Stimulated activated CD8-positive, alpha-beta memory T cell treated with anti-CD3 and anti-CD28 coated beads, Interleukin-4, amount 100 ng/mL, for 1 hour (primary cell): Measurements from ENCODE around the gene STRAP.
"Not testable (repeated sequence)": the region's sequence is repeated elsewhere in the genome, so short reads cannot be mapped to it uniquely, and the experiment has no call there.

ENCODE experiments used
- DNase-seq, 2 donors: peaks; one replicate each; pipeline ENCODE4 v3.0.0-alpha.2; 2020; ENCODE audit warnings: low read depth in 2 of 2, low spot score in 1 of 2

Gene STRAP

DNA sequence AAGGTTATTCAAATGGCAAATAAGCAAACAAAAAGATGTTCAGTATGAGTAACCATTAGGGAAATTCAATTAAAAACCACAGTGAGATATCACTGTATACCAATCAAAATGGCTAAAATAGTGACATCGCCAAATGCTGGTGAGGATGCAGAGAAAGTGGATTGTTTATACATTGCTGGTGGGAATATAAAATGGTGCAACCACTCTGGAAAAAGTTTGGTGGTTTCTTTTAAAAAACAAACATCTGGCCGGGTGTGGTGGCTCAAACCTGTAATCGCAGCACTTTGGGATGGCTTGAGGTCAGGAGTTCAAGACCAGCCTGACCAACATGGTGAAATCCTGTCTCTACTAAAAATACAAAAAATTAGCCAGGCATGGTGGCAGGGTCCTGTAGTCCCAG lies 14.0 kb upstream of the STRAP start:
- no peak for DNase-seq

DNA sequence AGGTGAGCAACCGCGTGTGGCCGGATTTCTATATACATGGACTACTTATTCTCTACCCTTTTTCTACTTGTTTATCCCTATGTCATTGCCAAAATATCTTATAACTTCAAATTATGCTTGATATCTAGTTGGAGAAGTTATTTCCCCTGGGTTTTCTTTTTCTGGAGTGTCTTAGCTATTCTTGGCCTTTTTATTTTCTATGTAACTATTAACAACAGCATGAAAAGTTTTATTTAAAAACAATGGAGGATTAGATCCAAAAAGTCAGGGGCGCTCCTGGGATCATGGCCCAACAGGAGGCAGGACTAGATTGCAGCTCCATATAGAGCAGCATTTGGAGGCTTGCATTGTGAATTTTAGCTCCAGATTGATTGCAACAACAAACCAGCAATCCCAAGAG lies 8.6 kb upstream of the STRAP start:
- DNase-seq: no peak

DNA sequence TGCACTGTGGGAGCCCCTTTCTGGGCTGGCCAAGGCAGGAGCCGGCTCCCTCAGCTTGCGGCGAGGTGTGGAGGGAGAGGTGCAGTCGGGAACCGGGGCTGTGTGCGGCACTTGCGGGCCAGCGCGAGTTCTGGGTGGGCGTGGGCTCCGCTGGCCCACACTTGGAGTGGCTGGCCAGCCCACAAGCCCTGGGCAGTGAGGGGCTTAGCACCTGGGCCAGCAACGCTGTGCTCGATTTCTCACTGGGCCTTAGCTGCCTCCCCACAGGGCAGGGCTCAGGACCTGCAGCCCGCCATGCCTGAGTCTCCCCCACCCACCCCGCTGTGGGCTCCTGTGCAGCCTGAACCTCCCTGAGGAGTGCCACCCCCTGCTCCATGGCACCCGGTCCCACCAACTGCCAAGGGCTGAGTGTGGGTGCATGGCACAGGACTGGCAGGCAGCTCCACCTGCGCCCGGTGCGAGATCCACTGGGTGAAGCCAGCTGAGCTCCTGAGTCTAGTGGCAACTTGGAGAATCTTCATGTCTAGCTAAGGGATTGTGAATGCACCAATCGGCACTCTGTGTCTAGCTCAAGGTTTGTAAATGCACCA lies 7.5 kb upstream of the STRAP start:
- not testable (repeated sequence) for DNase-seq

DNA sequence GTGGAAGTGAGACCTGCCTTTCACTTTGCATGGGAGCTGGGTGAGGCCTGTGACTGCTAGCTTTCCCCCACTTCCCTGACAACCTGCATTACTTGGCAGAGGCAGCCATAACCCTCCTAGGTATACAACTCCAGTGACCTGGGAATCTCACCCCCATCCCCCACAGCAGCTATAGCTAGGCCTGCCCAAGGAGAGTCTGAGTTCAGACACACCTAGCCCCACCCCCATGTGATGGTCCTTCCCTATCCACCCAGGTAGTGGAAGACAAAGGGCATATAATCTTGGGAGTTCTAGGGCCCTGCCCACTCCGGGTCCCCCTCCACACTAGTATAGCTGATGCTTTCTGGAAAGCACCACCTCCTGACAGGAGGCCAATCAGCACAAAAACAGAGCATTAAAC lies 6.3 kb upstream of the STRAP start:
- DNase-seq: no peak

DNA sequence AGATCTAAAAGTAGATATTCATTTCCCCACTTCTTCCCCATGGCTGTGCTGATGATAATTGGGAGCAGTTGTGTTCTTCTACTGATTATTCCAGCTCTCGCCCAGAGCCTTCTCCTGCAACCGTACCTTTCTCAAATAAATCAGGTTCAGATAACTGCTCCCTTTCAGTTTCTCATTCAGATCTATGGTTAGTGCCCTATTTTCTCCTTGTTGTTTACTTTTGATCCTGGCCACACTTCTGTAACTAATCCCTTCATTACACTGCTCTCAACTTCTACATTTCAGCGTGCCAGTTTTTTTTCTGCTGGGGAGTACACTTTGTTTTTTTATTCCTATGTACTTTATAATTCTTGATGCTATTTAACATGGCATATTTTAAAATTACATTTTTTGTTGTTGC lies 2.8 kb upstream of the STRAP start:
- no peak for DNase-seq

DNA sequence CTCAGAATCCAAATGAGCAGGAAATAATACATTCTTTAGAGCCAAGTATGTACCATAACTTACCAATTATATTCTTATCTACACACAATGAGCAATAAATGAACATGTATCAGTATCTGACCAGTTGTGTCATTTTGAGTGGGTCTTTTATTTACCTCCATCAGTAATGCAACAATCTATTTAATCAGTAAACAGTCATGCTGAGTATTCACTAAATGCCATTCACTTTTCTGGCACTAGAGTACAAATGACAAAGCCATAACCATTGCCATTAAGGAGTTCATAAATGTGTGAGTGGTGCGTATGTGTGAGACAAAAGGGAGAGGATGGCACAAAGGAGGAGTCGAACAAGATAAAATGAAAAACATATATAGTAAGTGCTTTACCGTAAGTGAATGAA lies 1.5 kb upstream of the STRAP start:
- no peak for DNase-seq

DNA sequence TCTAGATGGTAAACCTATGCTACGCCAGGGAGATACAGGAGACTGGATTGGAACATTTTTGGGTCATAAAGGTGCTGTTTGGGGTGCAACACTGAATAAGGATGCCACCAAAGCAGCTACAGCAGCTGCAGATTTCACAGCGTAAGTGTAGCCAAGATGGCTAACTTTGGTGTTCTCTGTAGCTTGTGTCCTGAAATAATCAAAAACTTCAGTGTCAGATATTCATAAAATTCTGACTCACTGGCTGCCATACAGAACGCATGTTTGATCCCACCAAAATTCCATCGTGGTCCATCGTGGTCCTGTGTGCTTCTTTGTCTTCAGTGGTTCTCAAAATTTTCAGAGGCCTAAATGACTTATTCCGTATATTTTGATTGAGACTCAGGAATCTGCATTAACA lies 1.3 kb downstream of the STRAP start:
- no peak for DNase-seq

DNA sequence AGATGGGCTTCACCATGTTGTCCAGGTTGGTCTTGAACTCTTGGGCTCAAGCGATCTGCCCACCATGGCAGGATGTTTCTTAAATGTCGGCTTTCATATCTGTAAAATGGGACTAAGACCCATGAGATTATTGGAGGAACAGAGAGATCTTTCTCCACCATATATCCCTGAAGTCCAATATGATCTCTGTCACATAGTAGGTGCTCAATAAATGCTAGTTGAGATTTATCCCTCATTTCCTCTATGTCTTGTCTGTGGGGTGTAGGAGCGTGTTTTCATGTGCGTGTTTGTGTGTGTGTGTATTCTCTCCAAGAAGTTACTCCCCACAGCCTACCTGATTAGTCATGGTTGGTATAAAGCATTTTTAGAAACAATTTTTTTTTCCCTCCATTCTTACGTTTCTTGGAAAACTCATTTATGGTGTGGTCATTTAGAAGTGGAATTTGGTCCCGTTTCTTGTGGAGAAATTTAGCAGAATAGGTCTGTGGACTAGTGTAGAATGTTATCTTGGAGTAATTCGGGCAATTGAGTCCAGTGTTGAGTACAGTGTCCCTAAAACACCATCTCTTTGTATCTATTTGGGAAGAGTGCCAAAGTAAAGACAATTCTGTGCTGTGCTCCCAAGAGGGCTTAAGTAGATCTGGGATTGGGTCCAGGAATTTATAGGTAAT lies 4.3 kb downstream of the STRAP start:
- DNase-seq: no peak

DNA sequence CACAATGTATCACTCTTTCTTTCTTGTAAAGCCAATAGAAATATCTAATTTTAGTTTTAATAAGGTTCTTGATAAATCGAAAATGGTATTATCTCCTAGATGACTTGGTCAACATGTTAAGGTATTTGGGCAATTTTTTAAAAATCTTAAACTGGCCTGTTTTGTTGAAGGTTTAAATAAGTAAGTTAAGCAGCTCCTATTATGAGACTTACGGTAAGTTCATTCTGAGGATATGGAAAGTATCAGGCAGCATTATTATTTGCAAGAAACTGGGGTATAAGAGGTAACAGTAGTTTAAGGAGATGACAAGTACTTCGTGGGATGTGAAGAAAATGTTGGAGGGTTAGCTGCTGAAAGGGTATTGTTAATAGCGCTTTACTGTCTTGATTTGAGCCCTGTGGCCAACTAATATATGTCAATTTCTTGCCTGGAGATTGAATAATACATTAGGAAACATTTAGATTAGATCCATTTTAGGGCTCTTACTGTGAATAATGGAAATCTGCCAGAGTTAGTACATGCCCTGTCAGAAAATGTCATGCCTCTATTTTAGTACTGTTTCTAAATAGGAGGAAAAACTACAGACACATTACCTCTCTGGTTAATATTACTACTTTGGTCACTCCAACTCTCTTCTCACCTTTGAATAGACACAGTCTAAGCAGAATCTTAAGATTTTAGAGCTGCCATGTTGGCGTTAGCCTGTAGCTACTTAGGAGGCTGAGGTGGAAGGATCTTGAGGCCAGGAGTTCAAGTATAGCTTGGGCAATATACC lies 5.0 kb downstream of the STRAP start:
- no peak for DNase-seq

DNA sequence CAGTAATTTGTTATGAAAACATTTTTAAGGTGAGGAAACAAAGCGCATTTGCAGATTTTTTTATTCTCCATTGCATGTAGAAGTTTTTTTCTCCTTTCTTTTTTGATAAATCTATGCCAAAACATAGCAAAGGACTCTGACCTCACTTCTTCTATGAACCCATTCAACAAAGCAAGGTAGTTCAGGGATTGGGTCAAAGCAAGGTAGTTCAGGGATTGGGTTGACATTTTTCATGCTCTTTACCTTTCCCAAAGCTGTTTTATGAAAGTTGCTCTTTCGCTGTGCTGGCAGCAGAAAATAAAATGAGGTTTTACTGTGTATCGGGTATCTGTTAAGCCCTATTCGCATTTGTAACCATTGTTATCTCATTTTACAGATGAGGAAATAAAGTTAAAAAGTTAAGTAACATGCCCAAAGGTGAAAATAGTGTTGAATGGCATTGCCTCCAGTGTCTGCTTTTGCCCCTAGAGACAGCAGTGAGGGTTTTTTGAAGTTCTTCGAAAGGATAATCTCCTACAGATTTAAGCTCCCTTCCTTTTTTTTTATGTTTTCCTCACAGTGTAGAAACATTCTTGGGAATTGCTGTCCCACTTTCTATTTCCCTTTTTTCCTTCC lies 10.6 kb downstream of the STRAP start:
- no peak for DNase-seq

DNA sequence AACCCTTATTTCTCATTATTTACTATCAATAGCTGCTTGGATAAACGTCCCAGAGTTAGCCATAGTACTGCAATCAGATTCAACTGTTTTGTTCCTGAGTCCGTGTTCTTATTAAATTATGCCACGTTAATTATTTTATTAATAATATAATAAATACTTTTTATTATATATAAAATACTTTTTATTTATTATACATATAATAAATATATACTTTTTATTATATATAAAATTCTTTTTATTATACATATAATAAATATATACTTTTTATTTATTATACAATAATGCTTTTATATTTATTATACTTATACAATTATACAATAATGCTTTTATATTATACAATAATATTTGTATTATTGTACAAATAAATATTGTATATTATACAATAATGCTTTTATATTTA lies 11.1 kb downstream of the STRAP start:
- DNase-seq: no peak

DNA sequence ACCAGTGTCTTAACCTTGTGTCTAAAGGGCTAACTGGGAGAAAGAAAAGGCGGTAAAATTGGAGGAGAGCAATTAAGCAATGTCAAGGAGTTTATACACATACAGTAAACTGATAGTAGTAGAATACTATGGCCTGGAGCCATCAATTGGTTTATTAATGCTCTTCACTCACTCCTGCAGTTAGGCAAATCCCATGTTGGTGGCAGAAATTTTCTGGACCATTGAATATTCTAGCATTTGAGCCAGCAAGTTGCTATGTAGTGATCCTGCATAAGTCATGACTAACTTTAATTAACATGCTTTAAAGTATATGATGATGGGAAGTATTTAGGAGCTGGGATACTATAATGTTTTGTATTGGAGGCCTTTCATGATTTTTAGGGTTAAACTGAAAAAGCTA lies 14.7 kb downstream of the STRAP start:
- DNase-seq: no peak

DNA sequence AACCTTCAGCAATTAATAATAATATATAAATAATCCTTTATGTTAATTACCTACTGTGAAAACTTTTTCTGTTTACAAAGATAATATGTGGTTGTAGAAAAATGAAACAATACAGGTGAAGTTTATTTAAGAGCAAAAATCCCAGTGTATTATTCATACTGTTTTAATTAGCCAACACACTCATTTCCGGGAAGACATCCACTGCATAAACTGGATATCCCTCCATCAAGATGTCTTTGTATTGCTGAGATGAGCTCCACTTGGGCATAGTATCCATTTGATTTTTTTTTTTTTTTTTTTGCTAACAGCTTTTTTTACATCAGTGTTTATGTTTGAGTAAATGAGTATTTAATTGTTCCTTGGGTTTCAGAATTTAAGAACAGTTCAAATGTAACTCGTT lies 15.2 kb downstream of the STRAP start:
- no peak for DNase-seq

DNA sequence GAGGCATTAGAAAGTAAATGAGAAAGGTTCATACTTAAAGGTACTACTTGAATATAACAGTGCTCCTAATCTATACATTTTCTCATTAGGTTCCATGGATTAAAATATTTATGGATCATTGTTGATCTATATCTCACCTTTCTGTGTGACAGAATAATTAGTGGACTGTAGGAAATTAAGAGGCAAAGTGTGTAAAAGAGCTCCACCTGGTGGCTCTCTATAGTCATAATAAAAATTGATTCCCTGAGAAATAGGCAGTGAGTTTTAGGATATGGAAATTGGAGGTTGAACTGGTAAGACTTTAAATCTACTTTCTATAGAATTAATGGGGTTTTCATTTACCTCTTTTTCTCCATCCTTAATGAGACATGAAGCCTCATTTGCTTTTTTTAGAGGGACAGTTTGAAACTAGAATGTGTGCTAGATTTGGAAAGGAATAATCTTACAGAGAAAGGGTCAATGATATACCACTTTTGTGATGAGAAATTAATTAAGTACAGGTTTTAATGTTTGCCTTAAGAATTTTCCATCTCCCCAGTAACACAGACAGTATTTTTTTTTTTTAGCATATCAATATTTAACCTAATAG lies 17.2 kb downstream of the STRAP start:
- DNase-seq: no peak

DNA sequence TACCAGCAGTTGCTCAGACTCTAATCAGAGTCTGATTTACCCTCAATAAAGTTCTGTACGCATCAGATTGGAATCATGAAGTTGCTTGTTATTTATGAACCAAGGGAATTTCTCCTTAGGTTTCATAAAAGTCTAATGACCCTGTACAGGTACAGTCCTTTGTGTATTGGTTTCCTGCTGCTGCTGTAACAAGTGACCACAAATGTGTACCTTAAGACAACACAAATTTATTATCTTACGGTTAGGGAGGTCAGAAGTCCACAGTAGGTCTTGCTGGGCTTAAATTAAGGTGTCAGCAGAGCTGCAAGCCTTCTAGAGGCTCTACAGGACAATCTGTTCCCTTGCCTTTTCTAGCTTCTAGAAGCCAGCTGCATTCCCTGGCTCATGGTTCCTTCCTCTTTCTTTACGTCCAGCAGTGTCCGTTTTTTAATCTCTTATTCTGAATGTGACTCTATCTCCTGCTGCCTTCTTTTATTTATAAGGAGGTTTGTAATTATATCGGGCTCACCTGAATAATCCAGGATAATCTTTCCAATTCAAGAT lies 22.3 kb downstream of the STRAP start:
- DNase-seq: no peak

DNA sequence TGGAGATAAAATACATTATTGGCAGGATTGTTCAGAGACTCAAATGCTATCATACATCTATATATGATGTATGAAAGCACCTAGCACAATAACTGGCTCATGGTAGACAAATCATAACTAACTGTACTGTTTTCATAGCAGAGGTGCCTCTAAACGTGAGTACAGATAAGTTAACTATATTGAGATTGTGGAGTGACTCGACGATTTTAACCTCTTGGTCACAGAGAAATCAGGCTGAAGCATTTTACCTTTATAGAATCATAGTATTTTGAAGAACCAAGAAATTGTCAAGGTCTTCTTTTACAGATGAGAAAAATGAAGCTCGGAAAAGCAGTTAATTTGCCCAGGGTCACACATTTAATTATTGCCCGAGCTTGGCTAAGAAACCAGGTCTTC lies 28.3 kb downstream of the STRAP start:
- DNase-seq: no peak

DNA sequence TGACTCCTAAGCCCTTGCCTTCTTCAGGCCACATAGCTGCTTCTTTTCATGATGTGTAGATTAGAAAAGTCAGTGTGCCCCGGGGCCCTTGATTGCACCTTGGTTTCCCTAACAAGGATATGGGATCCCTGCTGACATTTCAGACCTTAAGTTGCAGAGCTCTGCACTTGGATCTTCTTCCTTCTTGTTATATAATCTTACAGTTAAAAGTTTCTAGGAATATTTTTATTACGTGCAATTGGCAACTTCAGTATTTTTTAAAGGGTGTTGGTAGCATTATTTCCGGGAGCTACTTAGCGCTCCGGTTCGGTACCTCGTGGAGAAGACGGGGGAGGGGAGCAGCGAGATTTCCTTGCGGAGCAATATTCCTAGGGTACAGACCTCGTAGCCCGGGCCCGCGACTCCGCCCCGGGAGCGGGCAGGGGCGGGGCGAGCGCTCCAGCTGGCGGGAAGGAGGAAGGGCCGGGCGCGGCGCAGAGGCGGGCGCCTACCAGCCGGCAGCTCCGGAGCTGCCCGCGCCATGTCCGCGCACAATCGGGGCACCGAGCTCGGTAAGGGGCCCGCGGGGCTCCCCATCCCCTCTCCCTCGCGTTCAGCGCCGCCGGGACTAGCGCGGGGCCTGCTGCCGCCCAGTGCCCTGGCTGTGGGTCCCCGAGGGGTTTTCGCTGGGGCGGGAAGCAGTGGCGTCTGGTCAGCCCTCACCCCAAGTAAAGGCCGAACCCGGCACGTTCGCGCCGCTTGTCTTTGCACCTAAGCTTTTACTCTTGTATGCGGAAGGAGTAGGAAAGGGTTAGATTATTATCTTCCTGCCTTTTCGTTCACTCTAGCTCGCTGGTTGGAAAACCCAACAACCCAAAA lies 28.9 kb downstream of the STRAP start, which contains the start of gene DERA:
Gene DERA (plus strand): TSS at position 469 of the 858 bp plus-strand sequence. CDS start 52 bp downstream, at position 521.
- peak; percentile 4 to 17 for DNase-seq

DNA sequence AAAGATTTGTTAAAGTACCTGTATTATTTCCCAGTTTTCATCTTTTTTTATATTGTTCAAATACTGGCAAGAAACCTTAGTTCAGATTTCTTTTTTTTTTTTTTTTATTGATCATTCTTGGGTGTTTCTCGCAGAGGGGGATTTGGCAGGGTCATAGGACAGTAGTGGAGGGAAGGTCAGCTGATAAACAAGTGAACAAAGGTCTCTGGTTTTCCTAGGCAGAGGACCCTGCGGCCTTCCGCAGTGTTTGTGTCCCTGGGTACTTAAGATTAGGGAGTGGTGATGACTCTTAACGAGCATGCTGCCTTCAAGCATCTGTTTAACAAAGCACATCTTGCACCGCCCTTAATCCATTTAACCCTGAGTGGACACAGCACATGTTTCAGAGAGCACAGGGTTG lies 29.7 kb downstream of the STRAP start:
- DNase-seq: not testable (repeated sequence)

DNA sequence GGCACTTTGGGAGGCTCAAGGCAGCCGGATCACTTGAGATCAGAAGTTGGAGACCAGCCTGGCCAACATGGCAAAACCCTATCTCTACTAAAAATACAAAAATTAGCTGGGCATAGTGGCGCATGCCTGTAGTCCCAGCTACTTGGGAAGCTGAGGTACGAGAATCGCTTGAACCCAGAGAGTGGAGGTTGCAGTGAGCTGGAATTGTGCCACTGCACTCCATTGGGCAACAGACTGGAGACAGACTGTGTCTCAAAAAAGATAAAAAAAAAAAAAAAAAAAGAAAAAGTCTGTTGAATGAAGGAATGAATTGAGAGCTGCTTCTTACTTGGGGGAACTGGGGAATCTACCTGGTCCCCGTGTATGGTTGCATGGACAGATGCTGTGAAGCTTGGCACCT lies 31.9 kb downstream of the STRAP start:
- not testable (repeated sequence) for DNase-seq

DNA sequence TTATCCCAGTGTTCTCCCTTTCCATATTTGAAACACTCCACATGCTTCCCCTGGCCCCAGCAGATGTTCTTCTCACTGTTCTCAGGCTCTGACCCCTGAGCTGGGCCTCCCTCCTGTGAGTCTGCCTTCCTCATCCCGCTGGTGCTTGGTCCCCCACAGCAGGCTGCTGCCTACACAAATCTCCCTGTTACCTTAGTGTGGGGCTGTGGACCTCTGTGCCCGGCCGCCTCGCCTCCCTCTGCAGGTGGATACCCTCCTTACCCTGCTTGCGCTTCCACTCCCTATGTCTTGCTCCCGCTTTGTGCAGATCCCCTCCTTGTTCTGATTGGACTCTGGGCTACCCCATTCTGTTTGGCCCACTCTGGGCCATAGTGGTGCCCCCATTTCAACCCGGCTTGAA lies 35.9 kb downstream of the STRAP start:
- DNase-seq: no peak
